HEK293 (cell line): ENCODE results near the gene MMS19.

Experiments used
- CTCF ChIA-PET: fragments of 350-600 bp; formaldehyde crosslinking; extraction: SDS; loops from one replicate; lab custom pipeline; 2021; ENCODE audit warnings: antibody characterized with exemption; lab: Yijun Ruan, JAX
- POLR2A ChIA-PET: fragments of 300-600 bp; formaldehyde crosslinking; extraction: SDS; loops from one replicate; lab custom pipeline; 2020; ENCODE audit warnings: antibody characterized with exemption, inconsistent platforms; lab: Yijun Ruan, JAX
- H3K27ac ChIP-seq: fragments of 200-500 bp; sonication (Bioruptor generic); 2 replicates; pipeline ENCODE4 v1.5.1; 2014; ENCODE audit warnings: low read depth, low read length, control low read depth, inconsistent platforms; ENCODE audit errors: extremely low read depth
- H3K36me3 ChIP-seq, 2 experiments: fragments of 200-500 bp in 1 of 2; sonication (Bioruptor generic) in 1 of 2; 1 replicate in 1 of 2; 2 replicates in 1 of 2; pipeline ENCODE4 v1.5.1; 2014 to 2017; ENCODE audit warnings: inconsistent platforms in 2 of 2, low read length in 2 of 2; ENCODE audit not compliant: control insufficient read depth in 2 of 2, insufficient read depth in 1 of 2
- H3K4me1 ChIP-seq: fragments of 200-500 bp; sonication (Bioruptor generic); 2 replicates; pipeline ENCODE4 v1.5.1; 2014; ENCODE audit warnings: mild to moderate bottlenecking, low read length, inconsistent platforms; ENCODE audit not compliant: control insufficient read depth, insufficient read depth
- H3K4me3 ChIP-seq: 2 replicates; pipeline ENCODE4 v1.5.1; 2011; ENCODE audit warnings: low read depth, mild to moderate bottlenecking, control low read depth, low read length, moderate library complexity
- H3K9me3 ChIP-seq: fragments of 200-500 bp; sonication (Bioruptor generic); 2 replicates; pipeline ENCODE4 v1.5.1; 2014; ENCODE audit warnings: low read depth, low read length, inconsistent platforms; ENCODE audit not compliant: control insufficient read depth, insufficient read depth
- IKZF3 ChIP-seq: fragments of 450-650 bp; IDR thresholded peaks from 2 replicates; pipeline ENCODE4 v1.5.0; 2018; ENCODE audit warnings: missing biosample characterization, mild to moderate bottlenecking, missing genetic modification characterization, moderate library complexity
- KLF7 ChIP-seq: fragments of 450-650 bp; formaldehyde crosslinking; IDR thresholded peaks from 2 replicates; pipeline ENCODE4 v1.5.1; 2016; ENCODE audit warnings: missing biosample characterization, missing genetic modification characterization, borderline replicate concordance
- KLF8 ChIP-seq: fragments of 450-650 bp; formaldehyde crosslinking; IDR thresholded peaks from 2 replicates; pipeline ENCODE4 v1.5.1; 2016; ENCODE audit warnings: missing biosample characterization, missing genetic modification characterization
- PRDM6 ChIP-seq: fragments of 450-650 bp; formaldehyde crosslinking; IDR thresholded peaks from 2 replicates; pipeline ENCODE4 v1.5.1; 2017; ENCODE audit warnings: missing biosample characterization, missing genetic modification characterization
- SCRT1 ChIP-seq: fragments of 450-650 bp; formaldehyde crosslinking; IDR thresholded peaks from 2 replicates; pipeline ENCODE4 v1.5.1; 2016; ENCODE audit warnings: missing biosample characterization, missing genetic modification characterization, borderline replicate concordance
- SCRT2 ChIP-seq: fragments of 450-650 bp; formaldehyde crosslinking; IDR thresholded peaks from 2 replicates; pipeline ENCODE4 v1.5.1; 2016; ENCODE audit warnings: missing biosample characterization, missing genetic modification characterization
- ZEB2 ChIP-seq: fragments of 450-650 bp; formaldehyde crosslinking; IDR thresholded peaks from 2 replicates; pipeline ENCODE4 v1.5.1; 2016; ENCODE audit warnings: missing biosample characterization, missing genetic modification characterization
- ZNF184 ChIP-seq: fragments of 450-650 bp; IDR thresholded peaks from 2 replicates; pipeline ENCODE4 v1.5.1; 2018; ENCODE audit warnings: missing biosample characterization, mild to moderate bottlenecking, missing genetic modification characterization
- ZNF2 ChIP-seq: fragments of 450-650 bp; formaldehyde crosslinking; IDR thresholded peaks from 2 replicates; pipeline ENCODE4 v1.5.1; 2016; ENCODE audit warnings: missing biosample characterization, missing genetic modification characterization
- ZNF214 ChIP-seq: fragments of 450-650 bp; formaldehyde crosslinking; IDR thresholded peaks from 2 replicates; pipeline ENCODE4 v1.5.1; 2017; ENCODE audit warnings: missing biosample characterization, mild to moderate bottlenecking, missing genetic modification characterization, borderline replicate concordance
- ZNF23 ChIP-seq: fragments of 450-650 bp; formaldehyde crosslinking; IDR thresholded peaks from 2 replicates; pipeline ENCODE4 v1.5.1; 2016; ENCODE audit warnings: missing biosample characterization, missing genetic modification characterization, borderline replicate concordance
- ZNF292 ChIP-seq: fragments of 450-650 bp; formaldehyde crosslinking; IDR thresholded peaks from 2 replicates; pipeline ENCODE4 v1.5.1; 2016; ENCODE audit warnings: low read depth, missing biosample characterization, missing genetic modification characterization, borderline replicate concordance
- ZNF530 ChIP-seq: fragments of 450-650 bp; formaldehyde crosslinking; IDR thresholded peaks from 2 replicates; pipeline ENCODE4 v1.5.1; 2016; ENCODE audit warnings: low read depth, missing biosample characterization, missing genetic modification characterization
- ZNF600 ChIP-seq: fragments of 450-650 bp; formaldehyde crosslinking; IDR thresholded peaks from 2 replicates; pipeline ENCODE4 v1.5.1; 2016; ENCODE audit warnings: missing biosample characterization, missing genetic modification characterization
- ZNF660 ChIP-seq: fragments of 450-650 bp; IDR thresholded peaks from 2 replicates; pipeline ENCODE4 v1.5.1; 2018; ENCODE audit warnings: missing biosample characterization, mild to moderate bottlenecking, missing genetic modification characterization
- ZSCAN30 ChIP-seq: fragments of 450-650 bp; IDR thresholded peaks from 2 replicates; pipeline ENCODE4 v1.5.1; 2018; ENCODE audit warnings: missing biosample characterization, mild to moderate bottlenecking, missing genetic modification characterization, moderate library complexity
- TF ChIP-seq, protein P1 (sequence below): fragments of 450-650 bp; formaldehyde crosslinking; IDR thresholded peaks from 2 replicates; pipeline ENCODE4 v1.5.1; 2016; ENCODE audit warnings: missing biosample characterization, missing genetic modification characterization
- TF ChIP-seq, protein P2 (sequence below): fragments of 450-650 bp; formaldehyde crosslinking; IDR thresholded peaks from 2 replicates; pipeline ENCODE4 v1.5.1; 2016; ENCODE audit warnings: missing biosample characterization, missing genetic modification characterization
- TF ChIP-seq, protein P3 (sequence below): fragments of 450-650 bp; formaldehyde crosslinking; IDR thresholded peaks from 2 replicates; pipeline ENCODE4 v1.5.1; 2017; ENCODE audit warnings: missing biosample characterization, missing genetic modification characterization

Gene MMS19

DNA sequence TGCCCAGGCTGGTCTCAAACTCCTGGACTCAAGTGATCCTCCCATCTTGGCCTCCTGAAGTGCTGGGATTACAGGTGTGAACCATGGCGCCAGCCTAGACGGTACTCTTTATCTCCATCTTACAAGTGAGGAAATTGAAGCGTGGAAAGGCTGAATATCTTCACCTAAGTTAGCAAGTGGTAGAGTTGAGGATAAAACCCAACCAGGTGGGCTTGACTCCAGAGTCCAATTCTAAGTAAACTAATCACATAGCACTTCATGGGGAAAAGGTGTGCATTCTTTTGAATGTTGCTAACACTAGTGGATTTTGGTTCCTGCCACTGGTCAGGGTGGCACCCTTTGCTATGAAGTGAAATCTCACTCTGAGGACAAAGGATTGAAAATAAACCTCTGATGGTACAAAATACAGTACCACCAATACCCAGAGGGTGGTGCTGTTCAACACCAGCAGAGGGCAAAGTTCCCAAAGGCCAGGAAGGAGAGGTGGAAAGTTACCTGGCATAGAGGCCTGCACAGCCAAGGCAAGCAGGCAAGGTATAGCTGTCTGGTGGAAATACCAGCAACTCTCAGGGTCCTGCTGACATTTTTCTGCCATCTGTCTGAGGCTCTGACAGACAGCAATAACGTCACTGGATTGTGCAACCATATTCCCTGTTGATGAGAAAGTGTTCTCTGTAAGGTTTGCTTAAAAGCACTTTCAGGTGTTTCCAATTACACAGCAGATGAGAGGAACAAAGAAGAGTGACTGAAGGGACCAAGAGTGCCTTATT is 34.7 kb downstream of the MMS19 start (continued):
- TF ChIP-seq, protein P1, sequence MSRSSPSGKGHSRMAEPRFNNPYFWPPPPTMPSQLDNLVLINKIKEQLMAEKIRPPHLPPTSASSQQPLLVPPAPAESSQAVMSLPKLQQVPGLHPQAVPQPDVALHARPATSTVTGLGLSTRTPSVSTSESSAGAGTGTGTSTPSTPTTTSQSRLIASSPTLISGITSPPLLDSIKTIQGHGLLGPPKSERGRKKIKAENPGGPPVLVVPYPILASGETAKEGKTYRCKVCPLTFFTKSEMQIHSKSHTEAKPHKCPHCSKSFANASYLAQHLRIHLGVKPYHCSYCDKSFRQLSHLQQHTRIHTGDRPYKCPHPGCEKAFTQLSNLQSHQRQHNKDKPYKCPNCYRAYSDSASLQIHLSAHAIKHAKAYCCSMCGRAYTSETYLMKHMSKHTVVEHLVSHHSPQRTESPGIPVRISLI (tag by site-specific recombination), result no peak
- TF ChIP-seq SCRT2, result peak; percentile 38; the same call in 1 of the 2 replicates
- TF ChIP-seq ZNF2 (tag by site-specific recombination), result peak; percentile 98
- no peak for TF ChIP-seq ZNF530 (tag by site-specific recombination)
- TF ChIP-seq ZNF660 (tag by site-specific recombination), result peak; percentile 53; the same call in 1 of the 2 replicates
- 0 out of 2 replicates have a peak, but pooled peaks have one; percentile 38 for TF ChIP-seq ZEB2
- TF ChIP-seq KLF8 (tag by site-specific recombination), result 0 out of 2 replicates have a peak, but pooled peaks have one; percentile 44
- no peak for TF ChIP-seq IKZF3 (tag by site-specific recombination)

DNA sequence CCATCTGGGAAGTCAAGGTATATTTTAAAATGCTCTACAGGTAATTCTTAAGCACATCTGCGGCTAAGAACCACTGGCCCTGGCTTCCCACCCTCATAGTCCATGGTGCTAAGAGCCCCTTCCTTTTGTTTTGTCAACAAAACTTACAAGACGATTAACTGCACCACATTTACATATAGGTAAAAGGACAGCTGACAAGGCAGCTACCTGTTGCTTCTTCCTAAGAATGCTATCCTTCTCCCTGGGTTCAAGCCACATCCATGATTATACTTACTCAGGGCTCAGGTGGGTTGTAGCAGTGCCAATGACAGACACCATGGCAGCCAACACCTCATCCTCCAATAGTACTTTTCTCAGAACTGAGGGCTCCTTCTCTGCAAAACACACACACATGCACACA is 35.9 kb downstream of the MMS19 start:
- no peaks in the 10 kb centered on the region for H3K9me3 ChIP-seq
- TF ChIP-seq KLF7 (tag by site-specific recombination) (no peak), ZSCAN30 (no peak), SCRT2 (peak; percentile 94), ZNF292 (tag by site-specific recombination) (no peak), SCRT1 (tag by site-specific recombination) (peak; percentile 86), ZNF530 (tag by site-specific recombination) (no peak)
- TF ChIP-seq, protein P2, sequence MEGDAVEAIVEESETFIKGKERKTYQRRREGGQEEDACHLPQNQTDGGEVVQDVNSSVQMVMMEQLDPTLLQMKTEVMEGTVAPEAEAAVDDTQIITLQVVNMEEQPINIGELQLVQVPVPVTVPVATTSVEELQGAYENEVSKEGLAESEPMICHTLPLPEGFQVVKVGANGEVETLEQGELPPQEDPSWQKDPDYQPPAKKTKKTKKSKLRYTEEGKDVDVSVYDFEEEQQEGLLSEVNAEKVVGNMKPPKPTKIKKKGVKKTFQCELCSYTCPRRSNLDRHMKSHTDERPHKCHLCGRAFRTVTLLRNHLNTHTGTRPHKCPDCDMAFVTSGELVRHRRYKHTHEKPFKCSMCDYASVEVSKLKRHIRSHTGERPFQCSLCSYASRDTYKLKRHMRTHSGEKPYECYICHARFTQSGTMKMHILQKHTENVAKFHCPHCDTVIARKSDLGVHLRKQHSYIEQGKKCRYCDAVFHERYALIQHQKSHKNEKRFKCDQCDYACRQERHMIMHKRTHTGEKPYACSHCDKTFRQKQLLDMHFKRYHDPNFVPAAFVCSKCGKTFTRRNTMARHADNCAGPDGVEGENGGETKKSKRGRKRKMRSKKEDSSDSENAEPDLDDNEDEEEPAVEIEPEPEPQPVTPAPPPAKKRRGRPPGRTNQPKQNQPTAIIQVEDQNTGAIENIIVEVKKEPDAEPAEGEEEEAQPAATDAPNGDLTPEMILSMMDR (tag by site-specific recombination), result no peak
- H3K36me3 ChIP-seq, result peaks cover 62 to 99% of the 10 kb centered on the region in 2 experiments
- H3K4me3 ChIP-seq, result no peak overlapping the region
- H3K27ac ChIP-seq, result no peak overlapping the region
- ChIA-PET CTCF (interaction anchor here (0.6 to 8.2 kb wide), 8 partner anchors 14 to 155 kb away, joined by 3 to 81 read pairs (median 4); no protein-coding TSS in a partner anchor), POLR2A (no interaction called here)
- no peaks in the 10 kb centered on the region for H3K4me1 ChIP-seq

- Histone ChIP-seq H3K27ac (no peak overlapping the region), H3K4me3 (no peak overlapping the region), H3K9me3 (no peaks in the 10 kb centered on the region), H3K4me1 (no peaks in the 10 kb centered on the region), H3K36me3 (peaks cover 54 to 99% of the 10 kb centered on the region in 2 experiments)
- CTCF ChIA-PET, result interaction anchor here (1.3 kb wide), 1 partner anchor 153 kb away, joined by 3 read pairs; no protein-coding TSS in a partner anchor
- POLR2A ChIA-PET, result interaction anchor here (1.0 kb wide), 1 partner anchor 26 kb away, joined by 5 read pairs; no protein-coding TSS in a partner anchor
- TF ChIP-seq, protein P3, sequence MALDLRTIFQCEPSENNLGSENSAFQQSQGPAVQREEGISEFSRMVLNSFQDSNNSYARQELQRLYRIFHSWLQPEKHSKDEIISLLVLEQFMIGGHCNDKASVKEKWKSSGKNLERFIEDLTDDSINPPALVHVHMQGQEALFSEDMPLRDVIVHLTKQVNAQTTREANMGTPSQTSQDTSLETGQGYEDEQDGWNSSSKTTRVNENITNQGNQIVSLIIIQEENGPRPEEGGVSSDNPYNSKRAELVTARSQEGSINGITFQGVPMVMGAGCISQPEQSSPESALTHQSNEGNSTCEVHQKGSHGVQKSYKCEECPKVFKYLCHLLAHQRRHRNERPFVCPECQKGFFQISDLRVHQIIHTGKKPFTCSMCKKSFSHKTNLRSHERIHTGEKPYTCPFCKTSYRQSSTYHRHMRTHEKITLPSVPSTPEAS (tag by site-specific recombination), result no peak
- TF ChIP-seq ZNF600, result peak; percentile 86
- TF ChIP-seq ZNF23 (tag by site-specific recombination), result no peak
- no peak for TF ChIP-seq ZNF184
- TF ChIP-seq ZNF214 (tag by site-specific recombination), result no peak
- TF ChIP-seq PRDM6 (tag by site-specific recombination), result no peak
These were observed 38.3 kb downstream of the MMS19 start for GRCh38 chr10:97459933-97460332.
